ENCODE results near the gene SFTA2. TPM values are rescaled to one million over a fixed set of nuclear protein-coding genes. Genes with fewer than 3 reads are reported as not detected.

Gene SFTA2
- total and polyA plus RNA-seq, 9 of the 15 experiments (the other 6 are each of a cell fraction or from before 2014, with no cell fraction given): not detected

DNA sequence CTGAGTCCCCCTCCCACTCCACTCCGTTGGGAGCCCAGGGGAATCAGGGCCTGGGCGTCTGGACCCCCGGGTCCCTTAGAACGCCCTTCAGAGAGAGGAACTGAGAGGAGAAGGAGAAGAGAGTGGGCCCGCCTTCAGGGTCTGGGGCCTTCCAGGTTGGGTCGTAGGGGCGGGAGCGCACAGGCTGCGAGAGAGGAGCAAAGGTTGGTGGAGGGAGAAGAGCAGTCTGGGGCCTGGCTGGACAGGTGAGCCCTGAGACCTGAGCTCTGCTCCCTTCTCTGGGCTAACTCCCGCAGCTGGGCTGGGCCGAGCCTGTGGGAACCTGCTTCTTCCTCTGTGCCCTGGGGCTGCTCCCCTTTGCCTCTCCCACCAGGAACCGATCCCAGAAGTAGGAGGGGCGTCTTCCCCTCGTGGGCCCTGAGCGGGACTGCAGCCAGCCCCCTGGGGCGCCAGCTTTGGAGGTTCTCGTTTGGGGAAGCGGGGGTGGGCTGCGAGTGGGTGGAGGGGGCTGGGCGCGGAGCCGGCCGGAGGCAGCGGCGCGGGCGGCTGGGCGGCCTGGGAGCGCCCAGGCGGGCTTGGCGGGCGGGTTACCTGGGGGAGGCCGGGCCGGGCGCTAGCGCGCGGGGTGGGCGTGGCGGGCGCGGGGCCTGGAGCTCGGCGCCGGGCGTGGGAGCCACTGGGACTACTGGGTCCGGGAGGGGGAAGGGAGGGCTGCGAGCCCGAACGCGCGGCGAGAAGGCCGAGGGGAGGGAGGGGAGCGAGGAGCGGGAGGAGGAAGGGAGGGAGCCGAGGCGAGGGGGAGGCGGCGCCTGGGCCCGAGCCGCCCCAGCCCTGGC, 48.1 kb downstream of the SFTA2 start, which contains the start of gene DDR1 (continued):
- TF ChIP-seq, protein P1, sequence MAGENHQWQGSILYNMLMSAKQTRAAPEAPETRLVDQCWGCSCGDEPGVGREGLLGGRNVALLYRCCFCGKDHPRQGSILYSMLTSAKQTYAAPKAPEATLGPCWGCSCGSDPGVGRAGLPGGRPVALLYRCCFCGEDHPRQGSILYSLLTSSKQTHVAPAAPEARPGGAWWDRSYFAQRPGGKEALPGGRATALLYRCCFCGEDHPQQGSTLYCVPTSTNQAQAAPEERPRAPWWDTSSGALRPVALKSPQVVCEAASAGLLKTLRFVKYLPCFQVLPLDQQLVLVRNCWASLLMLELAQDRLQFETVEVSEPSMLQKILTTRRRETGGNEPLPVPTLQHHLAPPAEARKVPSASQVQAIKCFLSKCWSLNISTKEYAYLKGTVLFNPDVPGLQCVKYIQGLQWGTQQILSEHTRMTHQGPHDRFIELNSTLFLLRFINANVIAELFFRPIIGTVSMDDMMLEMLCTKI (IDR thresholded peaks at IDR 0.05; ENCODE audit: partially characterized antibody): no peak
- TF ChIP-seq ZNF431 (CRISPR knock-in tag; IDR thresholded peaks at IDR 0.05) (no peak), THRAP3 (IDR thresholded peaks at IDR 0.05; ENCODE audit: borderline replicate concordance) (no peak), ATF1 (CRISPR knock-in tag; IDR thresholded peaks at IDR 0.05) (no peak), ATF1 (tag; IDR thresholded peaks at IDR 0.05) (no peak), NR4A1 (CRISPR knock-in tag; IDR thresholded peaks at IDR 0.05) (no peak), NR4A1 (tag; IDR thresholded peaks at IDR 0.05) (no peak), TCF3 (CRISPR knock-in tag; IDR thresholded peaks at IDR 0.05) (no peak), ZNF140 (CRISPR knock-in tag; IDR thresholded peaks at IDR 0.05) (no peak), WHSC1 (IDR thresholded peaks at IDR 0.05; ENCODE audit: low read length) (no peak), SMAD3 (CRISPR knock-in tag; conservative IDR thresholded peaks at IDR 0.05) (no peak), BCL6 (CRISPR knock-in tag; IDR thresholded peaks at IDR 0.05) (no peak), TAF15 (IDR thresholded peaks at IDR 0.05; ENCODE audit: low read depth, low read length) (no peak), CCNT2 (IDR thresholded peaks at IDR 0.05; ENCODE audit: borderline replicate concordance, extremely low read depth, insufficient read length, low read depth, low read length) (peak; percentile 50), PPARD (CRISPR knock-in tag; IDR thresholded peaks at IDR 0.05) (no peak), POLR2A (conservative IDR thresholded peaks at IDR 0.05) (no peak), ILK (tag; IDR thresholded peaks at IDR 0.05; ENCODE audit: borderline replicate concordance, low read depth) (no peak), ZNF384 (IDR thresholded peaks at IDR 0.05; ENCODE audit: low read depth, low read length) (no peak), NONO (IDR thresholded peaks at IDR 0.05; ENCODE audit: low read depth in 2 of 2, low read length in 1 of 2) (no peak), CAMTA2 (CRISPR knock-in tag; conservative IDR thresholded peaks at IDR 0.05) (no peak), SIN3B (IDR thresholded peaks at IDR 0.05; ENCODE audit: low read depth) (no peak)
- TF ChIP-seq, protein P2, sequence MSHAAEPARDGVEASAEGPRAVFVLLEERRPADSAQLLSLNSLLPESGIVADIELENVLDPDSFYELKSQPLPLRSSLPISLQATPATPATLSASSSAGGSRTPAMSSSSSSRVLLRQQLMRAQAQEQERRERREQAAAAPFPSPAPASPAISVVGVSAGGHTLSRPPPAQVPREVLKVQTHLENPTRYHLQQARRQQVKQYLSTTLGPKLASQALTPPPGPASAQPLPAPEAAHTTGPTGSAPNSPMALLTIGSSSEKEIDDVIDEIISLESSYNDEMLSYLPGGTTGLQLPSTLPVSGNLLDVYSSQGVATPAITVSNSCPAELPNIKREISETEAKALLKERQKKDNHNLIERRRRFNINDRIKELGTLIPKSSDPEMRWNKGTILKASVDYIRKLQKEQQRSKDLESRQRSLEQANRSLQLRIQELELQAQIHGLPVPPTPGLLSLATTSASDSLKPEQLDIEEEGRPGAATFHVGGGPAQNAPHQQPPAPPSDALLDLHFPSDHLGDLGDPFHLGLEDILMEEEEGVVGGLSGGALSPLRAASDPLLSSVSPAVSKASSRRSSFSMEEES (CRISPR knock-in tag; IDR thresholded peaks at IDR 0.05): no peak
- TF ChIP-seq, protein P3, sequence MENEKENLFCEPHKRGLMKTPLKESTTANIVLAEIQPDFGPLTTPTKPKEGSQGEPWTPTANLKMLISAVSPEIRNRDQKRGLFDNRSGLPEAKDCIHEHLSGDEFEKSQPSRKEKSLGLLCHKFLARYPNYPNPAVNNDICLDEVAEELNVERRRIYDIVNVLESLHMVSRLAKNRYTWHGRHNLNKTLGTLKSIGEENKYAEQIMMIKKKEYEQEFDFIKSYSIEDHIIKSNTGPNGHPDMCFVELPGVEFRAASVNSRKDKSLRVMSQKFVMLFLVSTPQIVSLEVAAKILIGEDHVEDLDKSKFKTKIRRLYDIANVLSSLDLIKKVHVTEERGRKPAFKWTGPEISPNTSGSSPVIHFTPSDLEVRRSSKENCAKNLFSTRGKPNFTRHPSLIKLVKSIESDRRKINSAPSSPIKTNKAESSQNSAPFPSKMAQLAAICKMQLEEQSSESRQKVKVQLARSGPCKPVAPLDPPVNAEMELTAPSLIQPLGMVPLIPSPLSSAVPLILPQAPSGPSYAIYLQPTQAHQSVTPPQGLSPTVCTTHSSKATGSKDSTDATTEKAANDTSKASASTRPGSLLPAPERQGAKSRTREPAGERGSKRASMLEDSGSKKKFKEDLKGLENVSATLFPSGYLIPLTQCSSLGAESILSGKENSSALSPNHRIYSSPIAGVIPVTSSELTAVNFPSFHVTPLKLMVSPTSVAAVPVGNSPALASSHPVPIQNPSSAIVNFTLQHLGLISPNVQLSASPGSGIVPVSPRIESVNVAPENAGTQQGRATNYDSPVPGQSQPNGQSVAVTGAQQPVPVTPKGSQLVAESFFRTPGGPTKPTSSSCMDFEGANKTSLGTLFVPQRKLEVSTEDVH (IDR thresholded peaks at IDR 0.05; ENCODE audit: low read depth, partially characterized antibody): no peak
- TF ChIP-seq, protein P4, sequence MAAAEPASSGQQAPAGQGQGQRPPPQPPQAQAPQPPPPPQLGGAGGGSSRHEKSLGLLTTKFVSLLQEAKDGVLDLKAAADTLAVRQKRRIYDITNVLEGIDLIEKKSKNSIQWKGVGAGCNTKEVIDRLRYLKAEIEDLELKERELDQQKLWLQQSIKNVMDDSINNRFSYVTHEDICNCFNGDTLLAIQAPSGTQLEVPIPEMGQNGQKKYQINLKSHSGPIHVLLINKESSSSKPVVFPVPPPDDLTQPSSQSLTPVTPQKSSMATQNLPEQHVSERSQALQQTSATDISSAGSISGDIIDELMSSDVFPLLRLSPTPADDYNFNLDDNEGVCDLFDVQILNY (CRISPR knock-in tag; IDR thresholded peaks at IDR 0.05): no peak

Measured in K562 (cell line).